EL (cell line): ENCODE results near the gene FAM89A.
"Not testable (repeated sequence)": the region's sequence is repeated elsewhere in the genome, so short reads cannot be mapped to it uniquely, and the experiment has no call there.

Source experiments
- DNase-seq: peaks from one replicate; pipeline ENCODE4 v3.0.0-alpha.2; 2016

FAM89A gene

DNA sequence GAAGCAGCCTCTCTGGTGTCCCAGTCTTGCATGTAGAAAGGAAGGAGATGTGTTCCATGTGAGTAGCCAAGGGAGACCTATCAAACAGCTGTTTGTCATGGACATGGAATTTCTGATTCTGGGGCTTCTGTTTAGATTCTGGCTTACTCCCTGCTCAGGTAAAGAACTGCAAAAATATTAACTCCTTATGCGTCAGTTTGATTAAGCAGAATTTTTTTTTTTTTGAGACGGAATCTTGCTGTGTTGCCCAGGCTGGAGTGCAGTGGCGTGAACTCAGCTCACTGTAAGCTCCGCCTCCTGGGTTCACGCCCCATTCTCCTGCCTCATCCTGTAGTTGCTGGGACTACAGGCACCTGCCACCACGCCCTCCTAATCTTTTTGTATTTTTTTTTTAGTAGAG, 54.3 kb downstream of the FAM89A start:
- no peak for DNase-seq

DNA sequence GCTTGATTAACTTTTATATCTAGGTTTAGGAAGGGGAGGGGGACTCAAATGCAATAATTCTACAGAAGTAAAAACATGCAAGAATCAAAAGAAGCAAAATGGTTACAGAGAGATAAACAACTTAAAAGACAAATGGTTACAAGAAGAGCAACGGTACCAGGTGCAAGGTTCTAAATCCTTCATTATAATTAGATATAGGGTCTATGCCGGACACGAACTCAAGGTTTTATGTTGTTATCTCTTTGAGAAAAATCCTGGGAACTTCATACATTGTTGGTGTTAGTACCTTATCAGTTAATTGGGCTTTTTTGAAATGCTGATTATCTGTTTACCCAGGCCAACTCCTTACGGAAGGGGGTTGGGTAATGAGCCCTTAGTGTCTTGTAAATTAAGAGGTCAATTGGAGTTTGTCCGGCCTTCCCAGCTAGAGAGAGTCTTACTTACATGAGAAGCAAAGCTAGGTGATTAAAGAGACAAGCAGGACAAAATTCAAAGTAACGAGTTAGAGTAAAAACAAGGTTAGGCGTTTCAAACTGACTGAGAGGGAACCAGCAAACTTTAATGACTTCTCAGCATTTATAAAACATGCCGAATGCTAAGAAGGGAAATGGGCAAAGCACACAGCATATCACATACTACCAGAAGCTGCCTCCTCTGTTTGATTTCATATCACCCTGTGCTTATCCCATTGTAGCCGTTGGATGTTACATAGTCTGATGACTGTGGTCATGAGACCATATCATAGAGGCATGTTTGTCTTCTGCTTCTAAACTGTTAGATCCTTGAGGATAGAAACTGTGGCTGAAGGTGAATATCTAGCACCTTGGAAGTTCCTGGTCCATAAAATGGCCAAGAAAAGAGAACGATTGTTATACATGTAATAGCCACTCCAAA, 55.2 kb downstream of the FAM89A start:
- DNase-seq = not testable (repeated sequence)

GRCh38 chr1:230983811-230984210, 56.2 kb downstream of the FAM89A start:
- DNase-seq = no peak

GRCh38 chr1:230982696-230983095, 57.4 kb downstream of the FAM89A start:
- peak; percentile 68 for DNase-seq

DNA sequence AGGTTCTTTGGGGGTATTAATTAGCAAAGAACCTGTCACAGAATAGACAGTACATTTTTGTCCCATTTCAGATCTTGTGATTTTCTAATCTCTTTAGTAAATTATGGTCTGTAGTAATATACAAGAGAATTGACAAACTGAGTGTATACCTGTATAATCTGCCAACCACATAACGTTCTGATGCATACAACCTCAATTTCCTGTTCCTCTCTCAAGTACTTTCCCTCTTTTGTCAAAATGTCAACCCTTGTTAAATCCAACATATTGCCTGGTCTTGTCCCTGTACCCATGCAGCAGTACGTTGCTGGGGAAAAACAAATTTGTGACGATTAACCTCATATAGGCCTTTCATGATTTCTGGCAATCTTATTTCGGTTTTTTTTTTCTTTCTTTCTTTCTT, 60.1 kb downstream of the FAM89A start:
- no peak for DNase-seq

GRCh38 chr1:230979389-230979716, 60.7 kb downstream of the FAM89A start:
- no peak for DNase-seq

GRCh38 chr1:230978491-230979388, 61.3 kb downstream of the FAM89A start, which contains the start of the genes ARV1 and TTC13:
Gene ARV1 (plus strand): TSS chr1:230979094. CDS start chr1:230979106, 12 bp downstream.
Gene TTC13 (minus strand): TSS chr1:230978861. CDS start chr1:230978830, 31 bp downstream.
- DNase-seq = peak; percentile 99

- peak; percentile 37 for DNase-seq
These were observed 62.1 kb downstream of the FAM89A start for GRCh38 chr1:230977761-230978490.

DNA sequence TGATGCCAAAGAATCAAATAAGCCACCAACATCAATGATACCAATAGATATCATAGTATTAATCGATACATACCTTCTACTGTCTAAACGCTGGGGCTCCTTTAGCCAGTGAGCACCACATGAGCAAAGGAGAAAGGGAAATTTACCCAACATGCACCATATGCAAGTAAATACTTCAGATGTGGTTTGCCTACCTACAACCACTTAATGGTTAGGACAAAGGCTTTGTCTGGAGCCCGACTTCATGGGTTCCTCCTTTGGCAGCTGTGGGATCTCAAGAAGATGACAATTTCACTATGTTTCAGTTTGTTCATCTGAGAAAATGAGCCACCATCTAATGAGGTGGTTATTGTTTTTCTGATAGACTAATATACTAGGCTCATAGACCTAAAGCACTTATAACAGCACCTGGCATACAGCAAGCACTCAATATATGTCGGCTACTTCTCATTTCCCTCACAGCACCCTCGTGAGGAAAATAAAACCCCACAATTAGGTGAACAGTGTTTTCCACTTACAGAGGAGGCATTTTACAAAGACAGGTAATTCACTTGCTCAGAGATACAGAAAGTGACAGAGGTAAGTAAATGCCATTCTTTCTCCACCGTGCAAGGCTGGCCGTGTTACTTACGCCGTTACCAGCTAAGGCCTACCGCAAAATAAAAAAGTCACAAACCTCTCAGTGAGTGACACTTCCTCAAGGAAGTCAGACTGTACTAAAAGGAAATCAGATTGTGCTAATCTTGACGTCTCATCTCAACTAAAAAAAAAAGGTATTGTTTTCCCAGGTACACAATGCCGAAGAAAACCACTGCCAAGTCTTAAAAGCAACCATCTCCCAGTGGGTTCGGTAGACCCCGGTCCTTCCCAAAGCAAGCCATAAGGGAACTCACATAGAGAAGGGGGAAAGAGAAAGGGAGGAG, 63.0 kb downstream of the FAM89A start:
- no peak for DNase-seq

DNA sequence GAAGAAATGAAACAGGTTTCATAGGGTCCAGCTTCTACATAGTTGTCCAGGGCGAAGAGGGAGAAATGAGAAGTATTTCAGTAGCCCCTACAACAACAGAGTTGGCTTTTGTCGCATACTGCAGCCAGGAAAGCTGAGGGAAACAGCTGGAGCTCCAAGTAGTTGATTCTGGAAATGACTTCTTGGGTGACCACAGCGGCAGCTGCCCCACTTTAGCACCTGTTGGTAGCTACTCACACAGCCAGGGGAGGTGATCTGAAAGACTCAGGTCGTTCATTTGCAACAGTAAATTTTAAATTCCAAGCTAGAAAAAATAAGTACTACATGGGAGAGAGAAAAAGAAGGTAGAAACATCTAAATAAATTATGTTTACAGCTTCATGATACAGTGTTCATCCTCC, 63.7 kb downstream of the FAM89A start:
- DNase-seq = no peak

DNA sequence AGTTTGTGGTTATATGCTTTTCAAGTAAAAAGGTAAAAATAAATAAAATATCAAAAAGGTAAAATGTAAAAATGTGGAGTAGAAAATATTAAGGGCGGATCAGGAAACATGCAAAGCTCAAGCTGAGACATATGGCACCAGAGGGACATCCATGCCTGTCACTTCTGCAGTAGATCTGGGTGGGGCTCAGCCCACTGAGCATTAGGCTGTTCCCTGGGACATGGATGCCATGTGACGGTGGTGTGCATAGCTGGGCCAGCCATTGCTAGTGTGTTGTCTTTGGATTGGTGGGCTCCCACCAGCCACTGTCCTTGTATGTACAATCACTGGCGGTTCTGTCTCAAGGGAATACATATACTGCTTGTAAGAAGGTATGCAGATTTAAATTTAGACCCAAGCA, 64.4 kb downstream of the FAM89A start:
- DNase-seq = no peak

DNA sequence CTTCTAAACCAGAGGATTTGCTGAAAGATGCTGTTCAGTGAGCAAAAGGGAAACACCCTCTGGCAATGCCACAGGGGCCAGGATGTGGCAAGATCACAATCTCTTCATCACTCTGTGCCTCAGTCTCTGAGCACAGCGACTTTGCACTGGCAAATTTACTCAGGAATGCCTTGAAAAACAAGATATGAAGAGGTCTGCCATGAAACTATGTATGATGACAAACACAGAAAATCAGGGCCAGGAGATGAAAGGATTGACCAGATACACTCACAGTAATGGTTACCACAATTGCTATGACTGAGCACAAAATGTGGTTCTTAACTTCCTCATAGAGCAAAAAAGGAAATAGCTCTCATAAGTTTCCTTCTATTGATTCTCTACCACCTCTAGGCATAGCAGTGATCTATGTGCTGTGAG, 67.2 kb downstream of the FAM89A start:
- peak; percentile 65 for DNase-seq

DNA sequence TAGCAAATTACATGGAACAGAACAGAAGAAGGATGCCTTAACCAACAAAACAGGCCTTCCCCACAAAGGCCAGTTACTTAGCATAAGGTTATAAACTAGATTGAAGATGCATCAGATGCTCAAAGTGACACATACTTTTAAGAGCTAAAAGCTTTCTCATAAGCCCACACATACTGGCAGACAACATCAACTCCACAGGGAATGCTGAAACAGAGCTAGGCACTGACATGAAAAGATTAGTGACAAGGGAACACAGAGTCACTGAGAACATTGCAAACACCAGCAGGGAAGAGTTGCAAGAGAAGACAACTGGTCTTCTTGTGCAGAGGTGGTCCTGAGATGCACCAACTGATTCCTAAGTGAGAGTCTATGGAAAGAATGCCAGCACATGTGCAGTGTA, 68.3 kb downstream of the FAM89A start:
- DNase-seq = no peak

DNA sequence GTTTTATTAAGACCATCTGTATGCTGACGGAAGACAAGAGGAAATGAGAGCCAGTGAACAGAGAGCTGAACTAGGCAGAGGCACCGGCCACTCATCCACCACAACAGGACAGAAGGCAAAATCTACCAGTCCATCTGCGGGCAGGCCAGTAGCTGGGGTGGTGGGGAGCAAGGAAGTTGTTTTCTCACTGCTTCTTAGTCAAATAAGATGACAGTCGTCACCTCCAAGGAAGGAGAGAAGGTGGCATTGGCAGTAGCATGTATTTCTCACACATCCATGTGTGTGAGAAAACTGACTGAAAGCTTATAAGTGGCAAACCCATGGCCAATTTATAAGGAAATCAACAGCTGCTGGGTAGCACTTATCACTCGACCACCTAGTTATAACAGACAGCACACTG, 69.6 kb downstream of the FAM89A start:
- no peak for DNase-seq
